ENCODE data around the gene ZBTB8A. TPM values are rescaled to one million over a fixed set of nuclear protein-coding genes. Genes with fewer than 3 reads are reported as not detected.
A peak's percentile ranks its signal among the peaks of the same experiment; 100 is the strongest.

Gene ZBTB8A
- total and polyA plus RNA-seq, 2 of the 8 experiments (the other 6 are each of a cell fraction or from before 2014, with no cell fraction given), result 2.9 to 10.4 TPM

DNA sequence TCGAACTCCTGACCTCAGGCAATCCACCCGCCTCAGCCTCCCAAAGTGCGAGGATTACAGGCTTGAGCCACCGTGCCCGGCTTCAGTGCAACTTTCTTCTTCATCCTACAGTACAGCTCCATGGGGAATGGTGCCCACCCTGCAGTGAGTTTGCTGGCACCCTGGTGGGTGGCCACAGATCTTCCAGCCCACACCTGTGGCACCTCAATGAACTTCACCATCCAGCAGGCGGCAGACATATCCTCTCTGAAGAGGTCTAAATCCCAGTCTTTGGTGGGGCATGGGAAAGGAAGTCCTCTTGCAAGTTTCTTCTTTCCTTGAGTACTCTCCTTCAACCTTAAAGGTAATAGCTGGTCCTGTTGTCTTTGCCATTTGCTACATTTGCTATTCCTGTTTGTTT lies 18.1 kb upstream of the ZBTB8A start (continued):
- TF ChIP-seq, protein P1, sequence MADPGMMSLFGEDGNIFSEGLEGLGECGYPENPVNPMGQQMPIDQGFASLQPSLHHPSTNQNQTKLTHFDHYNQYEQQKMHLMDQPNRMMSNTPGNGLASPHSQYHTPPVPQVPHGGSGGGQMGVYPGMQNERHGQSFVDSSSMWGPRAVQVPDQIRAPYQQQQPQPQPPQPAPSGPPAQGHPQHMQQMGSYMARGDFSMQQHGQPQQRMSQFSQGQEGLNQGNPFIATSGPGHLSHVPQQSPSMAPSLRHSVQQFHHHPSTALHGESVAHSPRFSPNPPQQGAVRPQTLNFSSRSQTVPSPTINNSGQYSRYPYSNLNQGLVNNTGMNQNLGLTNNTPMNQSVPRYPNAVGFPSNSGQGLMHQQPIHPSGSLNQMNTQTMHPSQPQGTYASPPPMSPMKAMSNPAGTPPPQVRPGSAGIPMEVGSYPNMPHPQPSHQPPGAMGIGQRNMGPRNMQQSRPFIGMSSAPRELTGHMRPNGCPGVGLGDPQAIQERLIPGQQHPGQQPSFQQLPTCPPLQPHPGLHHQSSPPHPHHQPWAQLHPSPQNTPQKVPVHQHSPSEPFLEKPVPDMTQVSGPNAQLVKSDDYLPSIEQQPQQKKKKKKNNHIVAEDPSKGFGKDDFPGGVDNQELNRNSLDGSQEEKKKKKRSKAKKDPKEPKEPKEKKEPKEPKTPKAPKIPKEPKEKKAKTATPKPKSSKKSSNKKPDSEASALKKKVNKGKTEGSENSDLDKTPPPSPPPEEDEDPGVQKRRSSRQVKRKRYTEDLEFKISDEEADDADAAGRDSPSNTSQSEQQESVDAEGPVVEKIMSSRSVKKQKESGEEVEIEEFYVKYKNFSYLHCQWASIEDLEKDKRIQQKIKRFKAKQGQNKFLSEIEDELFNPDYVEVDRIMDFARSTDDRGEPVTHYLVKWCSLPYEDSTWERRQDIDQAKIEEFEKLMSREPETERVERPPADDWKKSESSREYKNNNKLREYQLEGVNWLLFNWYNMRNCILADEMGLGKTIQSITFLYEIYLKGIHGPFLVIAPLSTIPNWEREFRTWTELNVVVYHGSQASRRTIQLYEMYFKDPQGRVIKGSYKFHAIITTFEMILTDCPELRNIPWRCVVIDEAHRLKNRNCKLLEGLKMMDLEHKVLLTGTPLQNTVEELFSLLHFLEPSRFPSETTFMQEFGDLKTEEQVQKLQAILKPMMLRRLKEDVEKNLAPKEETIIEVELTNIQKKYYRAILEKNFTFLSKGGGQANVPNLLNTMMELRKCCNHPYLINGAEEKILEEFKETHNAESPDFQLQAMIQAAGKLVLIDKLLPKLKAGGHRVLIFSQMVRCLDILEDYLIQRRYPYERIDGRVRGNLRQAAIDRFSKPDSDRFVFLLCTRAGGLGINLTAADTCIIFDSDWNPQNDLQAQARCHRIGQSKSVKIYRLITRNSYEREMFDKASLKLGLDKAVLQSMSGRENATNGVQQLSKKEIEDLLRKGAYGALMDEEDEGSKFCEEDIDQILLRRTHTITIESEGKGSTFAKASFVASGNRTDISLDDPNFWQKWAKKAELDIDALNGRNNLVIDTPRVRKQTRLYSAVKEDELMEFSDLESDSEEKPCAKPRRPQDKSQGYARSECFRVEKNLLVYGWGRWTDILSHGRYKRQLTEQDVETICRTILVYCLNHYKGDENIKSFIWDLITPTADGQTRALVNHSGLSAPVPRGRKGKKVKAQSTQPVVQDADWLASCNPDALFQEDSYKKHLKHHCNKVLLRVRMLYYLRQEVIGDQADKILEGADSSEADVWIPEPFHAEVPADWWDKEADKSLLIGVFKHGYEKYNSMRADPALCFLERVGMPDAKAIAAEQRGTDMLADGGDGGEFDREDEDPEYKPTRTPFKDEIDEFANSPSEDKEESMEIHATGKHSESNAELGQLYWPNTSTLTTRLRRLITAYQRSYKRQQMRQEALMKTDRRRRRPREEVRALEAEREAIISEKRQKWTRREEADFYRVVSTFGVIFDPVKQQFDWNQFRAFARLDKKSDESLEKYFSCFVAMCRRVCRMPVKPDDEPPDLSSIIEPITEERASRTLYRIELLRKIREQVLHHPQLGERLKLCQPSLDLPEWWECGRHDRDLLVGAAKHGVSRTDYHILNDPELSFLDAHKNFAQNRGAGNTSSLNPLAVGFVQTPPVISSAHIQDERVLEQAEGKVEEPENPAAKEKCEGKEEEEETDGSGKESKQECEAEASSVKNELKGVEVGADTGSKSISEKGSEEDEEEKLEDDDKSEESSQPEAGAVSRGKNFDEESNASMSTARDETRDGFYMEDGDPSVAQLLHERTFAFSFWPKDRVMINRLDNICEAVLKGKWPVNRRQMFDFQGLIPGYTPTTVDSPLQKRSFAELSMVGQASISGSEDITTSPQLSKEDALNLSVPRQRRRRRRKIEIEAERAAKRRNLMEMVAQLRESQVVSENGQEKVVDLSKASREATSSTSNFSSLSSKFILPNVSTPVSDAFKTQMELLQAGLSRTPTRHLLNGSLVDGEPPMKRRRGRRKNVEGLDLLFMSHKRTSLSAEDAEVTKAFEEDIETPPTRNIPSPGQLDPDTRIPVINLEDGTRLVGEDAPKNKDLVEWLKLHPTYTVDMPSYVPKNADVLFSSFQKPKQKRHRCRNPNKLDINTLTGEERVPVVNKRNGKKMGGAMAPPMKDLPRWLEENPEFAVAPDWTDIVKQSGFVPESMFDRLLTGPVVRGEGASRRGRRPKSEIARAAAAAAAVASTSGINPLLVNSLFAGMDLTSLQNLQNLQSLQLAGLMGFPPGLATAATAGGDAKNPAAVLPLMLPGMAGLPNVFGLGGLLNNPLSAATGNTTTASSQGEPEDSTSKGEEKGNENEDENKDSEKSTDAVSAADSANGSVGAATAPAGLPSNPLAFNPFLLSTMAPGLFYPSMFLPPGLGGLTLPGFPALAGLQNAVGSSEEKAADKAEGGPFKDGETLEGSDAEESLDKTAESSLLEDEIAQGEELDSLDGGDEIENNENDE (IDR thresholded peaks at IDR 0.05; ENCODE audit: insufficient replicate concordance, low read length), result no peak
- TF ChIP-seq EGR1 (IDR thresholded peaks at IDR 0.05; ENCODE audit: borderline replicate concordance, low read depth, low read length) (no peak), RAD21 (IDR thresholded peaks at IDR 0.05 in 1 of 2, conservative IDR thresholded peaks at IDR 0.05 in 1 of 2; ENCODE audit: low read depth in 2 of 2, low read length in 2 of 2) (peak; percentile 24 to 46), GABPA (IDR thresholded peaks at IDR 0.05; ENCODE audit: borderline replicate concordance, insufficient read depth, low read length) (no peak)
- TF ChIP-seq, protein P2, sequence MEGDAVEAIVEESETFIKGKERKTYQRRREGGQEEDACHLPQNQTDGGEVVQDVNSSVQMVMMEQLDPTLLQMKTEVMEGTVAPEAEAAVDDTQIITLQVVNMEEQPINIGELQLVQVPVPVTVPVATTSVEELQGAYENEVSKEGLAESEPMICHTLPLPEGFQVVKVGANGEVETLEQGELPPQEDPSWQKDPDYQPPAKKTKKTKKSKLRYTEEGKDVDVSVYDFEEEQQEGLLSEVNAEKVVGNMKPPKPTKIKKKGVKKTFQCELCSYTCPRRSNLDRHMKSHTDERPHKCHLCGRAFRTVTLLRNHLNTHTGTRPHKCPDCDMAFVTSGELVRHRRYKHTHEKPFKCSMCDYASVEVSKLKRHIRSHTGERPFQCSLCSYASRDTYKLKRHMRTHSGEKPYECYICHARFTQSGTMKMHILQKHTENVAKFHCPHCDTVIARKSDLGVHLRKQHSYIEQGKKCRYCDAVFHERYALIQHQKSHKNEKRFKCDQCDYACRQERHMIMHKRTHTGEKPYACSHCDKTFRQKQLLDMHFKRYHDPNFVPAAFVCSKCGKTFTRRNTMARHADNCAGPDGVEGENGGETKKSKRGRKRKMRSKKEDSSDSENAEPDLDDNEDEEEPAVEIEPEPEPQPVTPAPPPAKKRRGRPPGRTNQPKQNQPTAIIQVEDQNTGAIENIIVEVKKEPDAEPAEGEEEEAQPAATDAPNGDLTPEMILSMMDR (IDR thresholded peaks at IDR 0.05; ENCODE audit: control extremely low read depth in 1 of 3, insufficient read depth in 1 of 3, low read depth in 1 of 3, low read length in 3 of 3), result peak; percentile 12 to 36 (median 14); a peak in 3 of 4 replicates
- TF ChIP-seq, protein P3, sequence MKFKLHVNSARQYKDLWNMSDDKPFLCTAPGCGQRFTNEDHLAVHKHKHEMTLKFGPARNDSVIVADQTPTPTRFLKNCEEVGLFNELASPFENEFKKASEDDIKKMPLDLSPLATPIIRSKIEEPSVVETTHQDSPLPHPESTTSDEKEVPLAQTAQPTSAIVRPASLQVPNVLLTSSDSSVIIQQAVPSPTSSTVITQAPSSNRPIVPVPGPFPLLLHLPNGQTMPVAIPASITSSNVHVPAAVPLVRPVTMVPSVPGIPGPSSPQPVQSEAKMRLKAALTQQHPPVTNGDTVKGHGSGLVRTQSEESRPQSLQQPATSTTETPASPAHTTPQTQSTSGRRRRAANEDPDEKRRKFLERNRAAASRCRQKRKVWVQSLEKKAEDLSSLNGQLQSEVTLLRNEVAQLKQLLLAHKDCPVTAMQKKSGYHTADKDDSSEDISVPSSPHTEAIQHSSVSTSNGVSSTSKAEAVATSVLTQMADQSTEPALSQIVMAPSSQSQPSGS (IDR thresholded peaks at IDR 0.05; ENCODE audit: low read length), result no peak
